ENCODE results near the gene CD80. TPM values are rescaled to one million over a fixed set of nuclear protein-coding genes. Genes with fewer than 3 reads are reported as not detected.

The CD80 gene
- total and polyA plus RNA-seq, 9 of the 15 experiments (the other 6 are each of a cell fraction or from before 2014, with no cell fraction given), result 3.0 to 8.2 (median 5.7) TPM

GRCh38 chr3:119498186-119499011 lies 61.0 kb downstream of the CD80 start, which contains the start of gene TIMMDC1 (continued):
- TF ChIP-seq TBL1XR1 (IDR thresholded peaks at IDR 0.05; ENCODE audit: low read length in 2 of 2), result peak in 1 of 2 experiments; percentile 12; a peak in 1 of 4 replicates
- no peak; the same call in 1 of the 2 replicates for TF ChIP-seq BCOR (IDR thresholded peaks at IDR 0.05)
- TF ChIP-seq CREB3L1 (IDR thresholded peaks at IDR 0.05; ENCODE audit: borderline replicate concordance, low read depth), result peak; percentile 99
- TF ChIP-seq C11orf30 (IDR thresholded peaks at IDR 0.05; ENCODE audit: low read depth), result peak; percentile 33
- TF ChIP-seq EP400 (IDR thresholded peaks at IDR 0.05), result peak; percentile 96
- TF ChIP-seq CREB1 (IDR thresholded peaks at IDR 0.05), result peak; percentile 63
- 0 out of 2 replicates have a peak, but pooled peaks have one; percentile 5 for TF ChIP-seq CREB1 (CRISPR knock-in tag; IDR thresholded peaks at IDR 0.05)
- TF ChIP-seq, protein P1, sequence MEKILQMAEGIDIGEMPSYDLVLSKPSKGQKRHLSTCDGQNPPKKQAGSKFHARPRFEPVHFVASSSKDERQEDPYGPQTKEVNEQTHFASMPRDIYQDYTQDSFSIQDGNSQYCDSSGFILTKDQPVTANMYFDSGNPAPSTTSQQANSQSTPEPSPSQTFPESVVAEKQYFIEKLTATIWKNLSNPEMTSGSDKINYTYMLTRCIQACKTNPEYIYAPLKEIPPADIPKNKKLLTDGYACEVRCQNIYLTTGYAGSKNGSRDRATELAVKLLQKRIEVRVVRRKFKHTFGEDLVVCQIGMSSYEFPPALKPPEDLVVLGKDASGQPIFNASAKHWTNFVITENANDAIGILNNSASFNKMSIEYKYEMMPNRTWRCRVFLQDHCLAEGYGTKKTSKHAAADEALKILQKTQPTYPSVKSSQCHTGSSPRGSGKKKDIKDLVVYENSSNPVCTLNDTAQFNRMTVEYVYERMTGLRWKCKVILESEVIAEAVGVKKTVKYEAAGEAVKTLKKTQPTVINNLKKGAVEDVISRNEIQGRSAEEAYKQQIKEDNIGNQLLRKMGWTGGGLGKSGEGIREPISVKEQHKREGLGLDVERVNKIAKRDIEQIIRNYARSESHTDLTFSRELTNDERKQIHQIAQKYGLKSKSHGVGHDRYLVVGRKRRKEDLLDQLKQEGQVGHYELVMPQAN (IDR thresholded peaks at IDR 0.05; ENCODE audit: borderline replicate concordance), result peak; percentile 76; the same call in 1 of the 2 replicates
- TF ChIP-seq ZBTB11 (CRISPR knock-in tag; IDR thresholded peaks at IDR 0.05), result peak; percentile 80 to 97 (median 89); a peak in 5 of 6 replicates
- 0 out of 4 replicates have a peak, but pooled peaks of 1 of the 2 experiments have one; percentile 45 for TF ChIP-seq HDAC1 (IDR thresholded peaks at IDR 0.05)
- peak; percentile 69 for TF ChIP-seq POLR2H (tag; IDR thresholded peaks at IDR 0.05; ENCODE audit: low read depth)
- TF ChIP-seq NELFE (IDR thresholded peaks at IDR 0.05; ENCODE audit: insufficient read depth, insufficient read length), result no peak
- peak; percentile 98 for TF ChIP-seq NR2C1 (IDR thresholded peaks at IDR 0.05)
- TF ChIP-seq NR2C1 (tag; IDR thresholded peaks at IDR 0.05), result peak; percentile 99
- TF ChIP-seq ZNF41 (CRISPR knock-in tag; conservative IDR thresholded peaks at IDR 0.05), result no peak
- peak; percentile 45; the same call in 1 of the 2 replicates for TF ChIP-seq NR1H2 (CRISPR knock-in tag; IDR thresholded peaks at IDR 0.05)
- TF ChIP-seq SMAD4 (CRISPR knock-in tag; conservative IDR thresholded peaks at IDR 0.05), result no peak
- TF ChIP-seq SP1 (CRISPR knock-in tag; IDR thresholded peaks at IDR 0.05), result peak; percentile 73
- TF ChIP-seq GABPA (tag; conservative IDR thresholded peaks at IDR 0.05; ENCODE audit: low read depth), result peak; percentile 97
- peak; percentile 72 for TF ChIP-seq MYC (IDR thresholded peaks at IDR 0.05; ENCODE audit: low read depth, low read length)
- no peak for TF ChIP-seq MYC (CRISPR knock-in tag; IDR thresholded peaks at IDR 0.05; ENCODE audit: borderline replicate concordance, low read depth)

Measured in K562 (cell line).